ENCODE results near the gene CNNM4.

The CNNM4 gene

DNA sequence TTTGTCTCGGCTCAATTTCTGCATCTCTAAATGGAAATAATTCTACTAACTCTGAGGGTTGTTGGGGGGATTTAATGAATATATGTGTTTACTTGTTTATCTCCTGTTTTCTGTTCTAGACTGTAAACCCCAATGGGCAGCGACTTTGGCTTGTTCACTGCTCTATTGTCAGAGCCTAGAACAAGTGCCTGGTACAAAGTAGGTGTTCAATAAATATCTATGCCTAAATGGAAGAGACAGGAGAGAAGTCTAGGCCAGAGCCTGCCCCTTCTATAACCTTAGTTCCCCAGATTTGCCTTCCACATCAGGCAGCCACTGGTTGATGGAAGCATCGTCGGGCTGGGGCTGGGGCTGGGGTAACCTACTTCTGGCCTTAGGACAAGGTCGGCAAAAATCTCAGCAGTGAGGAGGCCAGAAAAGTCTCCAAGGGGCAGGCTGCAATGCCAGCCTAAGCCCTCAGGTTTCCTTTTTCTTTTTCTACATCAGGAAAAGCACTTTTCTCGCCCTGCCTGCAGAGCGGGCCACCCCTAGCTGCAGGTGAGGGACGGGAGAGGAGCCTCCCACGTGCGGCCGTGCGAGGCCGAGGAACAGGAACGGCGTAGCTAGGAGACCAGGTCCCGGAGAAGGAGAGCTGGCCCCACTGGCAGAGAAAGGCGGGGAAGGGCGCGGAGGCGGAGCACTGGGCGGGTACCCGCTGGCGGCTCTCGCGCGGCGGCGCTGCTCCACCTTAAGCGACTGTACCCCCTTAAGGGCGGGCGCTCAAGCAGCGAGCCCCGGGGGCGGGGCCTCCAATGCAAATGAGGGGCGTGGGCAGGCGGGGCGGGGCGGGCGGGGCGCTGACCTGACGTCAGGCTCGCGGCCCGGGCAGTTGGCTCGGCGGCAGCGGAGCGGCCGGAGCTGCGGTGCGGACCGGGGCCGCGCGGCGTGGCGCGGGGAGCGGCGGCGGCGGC, at the start of gene CNNM4:
Gene CNNM4 (plus strand): TSS at position 867 of the 950 bp plus-strand sequence. CDS start 98 bp downstream, outside the sequence.
- Histone ChIP-seq H3K27me3 (ENCODE audit: insufficient read depth, poor library complexity, severe bottlenecking) (no peaks in the 10 kb centered on the region), H3K27ac (ENCODE audit: poor library complexity, severe bottlenecking) (no peak within 1 kb of the TSS), H3K9me3 (ENCODE audit: severe bottlenecking) (no peaks in the 10 kb centered on the region), H3K4me3 (ENCODE audit: severe bottlenecking) (peak within 1 kb of the TSS; percentile 87), H3K4me1 (ENCODE audit: insufficient read depth, poor library complexity, severe bottlenecking) (peaks cover 18% of the 10 kb centered on the region), H3K36me3 (ENCODE audit: low read depth) (no peaks in the 10 kb centered on the region)
- DNase-seq (ENCODE audit: low spot score), result peak; percentile 94
- ATAC-seq (ENCODE audit: low read depth), result peak; percentile 87
- TF ChIP-seq, protein P1, sequence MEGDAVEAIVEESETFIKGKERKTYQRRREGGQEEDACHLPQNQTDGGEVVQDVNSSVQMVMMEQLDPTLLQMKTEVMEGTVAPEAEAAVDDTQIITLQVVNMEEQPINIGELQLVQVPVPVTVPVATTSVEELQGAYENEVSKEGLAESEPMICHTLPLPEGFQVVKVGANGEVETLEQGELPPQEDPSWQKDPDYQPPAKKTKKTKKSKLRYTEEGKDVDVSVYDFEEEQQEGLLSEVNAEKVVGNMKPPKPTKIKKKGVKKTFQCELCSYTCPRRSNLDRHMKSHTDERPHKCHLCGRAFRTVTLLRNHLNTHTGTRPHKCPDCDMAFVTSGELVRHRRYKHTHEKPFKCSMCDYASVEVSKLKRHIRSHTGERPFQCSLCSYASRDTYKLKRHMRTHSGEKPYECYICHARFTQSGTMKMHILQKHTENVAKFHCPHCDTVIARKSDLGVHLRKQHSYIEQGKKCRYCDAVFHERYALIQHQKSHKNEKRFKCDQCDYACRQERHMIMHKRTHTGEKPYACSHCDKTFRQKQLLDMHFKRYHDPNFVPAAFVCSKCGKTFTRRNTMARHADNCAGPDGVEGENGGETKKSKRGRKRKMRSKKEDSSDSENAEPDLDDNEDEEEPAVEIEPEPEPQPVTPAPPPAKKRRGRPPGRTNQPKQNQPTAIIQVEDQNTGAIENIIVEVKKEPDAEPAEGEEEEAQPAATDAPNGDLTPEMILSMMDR (IDR thresholded peaks at IDR 0.05; ENCODE audit: poor library complexity, severe bottlenecking), result no peak

DNA sequence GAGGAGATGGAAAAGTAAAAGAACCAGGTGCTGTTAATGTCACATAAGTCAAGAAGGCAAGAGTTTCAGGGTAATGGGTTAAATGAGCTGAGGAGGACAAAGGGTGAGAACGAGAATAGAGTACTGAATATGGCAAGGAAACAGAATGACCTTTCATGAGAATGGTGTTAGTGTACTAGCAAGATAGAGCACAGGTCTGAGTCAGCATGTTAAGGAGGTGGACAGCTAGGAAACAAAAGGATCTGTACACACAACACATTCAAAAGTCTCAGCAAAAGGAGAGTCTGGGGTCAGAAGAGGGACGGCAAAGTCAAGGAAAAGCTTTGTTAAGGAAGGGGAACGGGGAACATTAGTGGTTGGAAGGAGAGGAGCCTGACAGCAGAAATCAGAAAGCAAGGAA, 49.7 kb upstream of the CNNM4 start:
- TF ChIP-seq, protein P1 (IDR thresholded peaks at IDR 0.05; ENCODE audit: poor library complexity, severe bottlenecking), result no peak
- Histone ChIP-seq H3K4me1 (ENCODE audit: insufficient read depth, poor library complexity, severe bottlenecking) (no peaks in the 10 kb centered on the region), H3K4me3 (ENCODE audit: severe bottlenecking) (no peak overlapping the region), H3K27me3 (ENCODE audit: insufficient read depth, poor library complexity, severe bottlenecking) (no peaks in the 10 kb centered on the region), H3K9me3 (ENCODE audit: severe bottlenecking) (no peaks in the 10 kb centered on the region), H3K27ac (ENCODE audit: poor library complexity, severe bottlenecking) (no peak overlapping the region), H3K36me3 (ENCODE audit: low read depth) (peaks cover 73% of the 10 kb centered on the region)
- DNase-seq (ENCODE audit: low spot score), result no peak
- no peak for ATAC-seq (ENCODE audit: low read depth)

DNA sequence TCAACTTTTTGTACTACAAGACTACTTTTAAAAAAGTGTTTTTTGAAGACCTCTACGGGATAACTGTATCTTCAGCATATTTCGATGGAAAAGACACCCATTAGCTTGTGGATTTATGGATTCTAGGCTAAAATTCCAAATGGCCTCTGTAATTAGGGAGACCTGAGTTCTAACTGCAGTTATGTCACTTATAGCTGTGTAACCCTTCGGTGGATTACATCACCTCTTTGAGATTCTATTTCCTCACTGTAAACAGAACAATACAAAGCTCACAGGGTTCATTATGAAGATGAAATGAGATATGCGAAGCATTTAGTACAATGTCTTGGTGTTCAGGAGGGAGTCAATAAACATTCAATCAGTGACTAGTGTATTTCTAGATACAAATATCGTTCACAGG, 45.0 kb upstream of the CNNM4 start:
- ATAC-seq (ENCODE audit: low read depth) (no peak), DNase-seq (ENCODE audit: low spot score) (no peak)
- H3K4me1 ChIP-seq (ENCODE audit: insufficient read depth, poor library complexity, severe bottlenecking), result no peaks in the 10 kb centered on the region
- H3K27me3 ChIP-seq (ENCODE audit: insufficient read depth, poor library complexity, severe bottlenecking), result no peaks in the 10 kb centered on the region
- TF ChIP-seq, protein P1 (IDR thresholded peaks at IDR 0.05; ENCODE audit: poor library complexity, severe bottlenecking), result no peak
- H3K36me3 ChIP-seq (ENCODE audit: low read depth), result peaks cover 57% of the 10 kb centered on the region
- H3K9me3 ChIP-seq (ENCODE audit: severe bottlenecking), result no peaks in the 10 kb centered on the region
- no peak overlapping the region for H3K27ac ChIP-seq (ENCODE audit: poor library complexity, severe bottlenecking)
- no peak overlapping the region for H3K4me3 ChIP-seq (ENCODE audit: severe bottlenecking)

DNA sequence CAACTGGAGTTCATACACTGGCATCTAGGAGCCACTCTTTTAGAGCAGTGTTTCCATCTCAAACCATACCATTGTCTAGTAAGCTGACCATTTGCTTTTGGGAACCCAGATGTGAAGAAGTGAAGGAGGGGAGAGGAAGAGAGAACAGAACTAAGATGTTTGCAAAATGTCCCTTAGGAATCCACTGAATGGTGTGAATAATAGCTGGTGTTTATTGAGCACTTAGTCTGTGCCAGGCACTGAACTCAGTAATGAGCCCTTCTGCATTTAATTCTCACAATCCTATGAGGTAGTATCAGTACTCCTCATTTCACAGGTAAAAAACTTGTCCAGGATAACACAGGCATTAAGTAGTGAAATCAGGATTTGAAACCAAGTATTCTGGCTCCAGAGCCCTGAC, 44.3 kb upstream of the CNNM4 start:
- ATAC-seq (ENCODE audit: low read depth) (no peak), DNase-seq (ENCODE audit: low spot score) (no peak)
- Histone ChIP-seq H3K4me3 (ENCODE audit: severe bottlenecking) (no peak overlapping the region), H3K27me3 (ENCODE audit: insufficient read depth, poor library complexity, severe bottlenecking) (no peaks in the 10 kb centered on the region), H3K4me1 (ENCODE audit: insufficient read depth, poor library complexity, severe bottlenecking) (no peaks in the 10 kb centered on the region), H3K27ac (ENCODE audit: poor library complexity, severe bottlenecking) (no peak overlapping the region), H3K9me3 (ENCODE audit: severe bottlenecking) (no peaks in the 10 kb centered on the region), H3K36me3 (ENCODE audit: low read depth) (peaks cover 52% of the 10 kb centered on the region)
- TF ChIP-seq, protein P1 (IDR thresholded peaks at IDR 0.05; ENCODE audit: poor library complexity, severe bottlenecking), result no peak

DNA sequence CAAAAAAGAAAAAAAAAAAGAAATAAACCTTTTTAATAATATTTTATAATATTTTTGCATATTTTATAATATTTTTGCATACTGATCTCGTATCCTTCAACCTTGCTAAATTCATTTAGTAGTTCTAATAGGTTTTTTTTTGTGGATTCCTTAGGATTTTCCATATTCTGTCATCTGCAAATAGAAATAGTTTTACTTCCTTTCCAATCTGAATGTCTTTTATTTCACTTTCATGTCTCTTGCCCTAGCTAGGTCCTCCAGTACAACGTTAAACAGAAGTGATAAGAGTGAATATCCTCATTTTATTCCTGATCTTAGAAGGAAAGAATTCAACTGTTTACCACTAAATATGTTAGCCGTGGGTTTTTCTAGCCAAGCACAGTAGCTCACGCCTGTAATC, 34.6 kb upstream of the CNNM4 start:
- Histone ChIP-seq H3K9me3 (ENCODE audit: severe bottlenecking) (no peaks in the 10 kb centered on the region), H3K4me3 (ENCODE audit: severe bottlenecking) (no peak overlapping the region), H3K27me3 (ENCODE audit: insufficient read depth, poor library complexity, severe bottlenecking) (no peaks in the 10 kb centered on the region), H3K36me3 (ENCODE audit: low read depth) (peaks cover 58% of the 10 kb centered on the region), H3K4me1 (ENCODE audit: insufficient read depth, poor library complexity, severe bottlenecking) (no peaks in the 10 kb centered on the region), H3K27ac (ENCODE audit: poor library complexity, severe bottlenecking) (no peak overlapping the region)
- TF ChIP-seq, protein P1 (IDR thresholded peaks at IDR 0.05; ENCODE audit: poor library complexity, severe bottlenecking), result no peak
- ATAC-seq (ENCODE audit: low read depth) (no peak), DNase-seq (ENCODE audit: low spot score) (no peak)

Data from RWPE2 (cell line).